ENCODE measurements around the gene PHACTR3.

GRCh38 chr20:59723607-59724456 is 119.5 kb downstream of the PHACTR3 start:
- TF ChIP-seq, protein P1, sequence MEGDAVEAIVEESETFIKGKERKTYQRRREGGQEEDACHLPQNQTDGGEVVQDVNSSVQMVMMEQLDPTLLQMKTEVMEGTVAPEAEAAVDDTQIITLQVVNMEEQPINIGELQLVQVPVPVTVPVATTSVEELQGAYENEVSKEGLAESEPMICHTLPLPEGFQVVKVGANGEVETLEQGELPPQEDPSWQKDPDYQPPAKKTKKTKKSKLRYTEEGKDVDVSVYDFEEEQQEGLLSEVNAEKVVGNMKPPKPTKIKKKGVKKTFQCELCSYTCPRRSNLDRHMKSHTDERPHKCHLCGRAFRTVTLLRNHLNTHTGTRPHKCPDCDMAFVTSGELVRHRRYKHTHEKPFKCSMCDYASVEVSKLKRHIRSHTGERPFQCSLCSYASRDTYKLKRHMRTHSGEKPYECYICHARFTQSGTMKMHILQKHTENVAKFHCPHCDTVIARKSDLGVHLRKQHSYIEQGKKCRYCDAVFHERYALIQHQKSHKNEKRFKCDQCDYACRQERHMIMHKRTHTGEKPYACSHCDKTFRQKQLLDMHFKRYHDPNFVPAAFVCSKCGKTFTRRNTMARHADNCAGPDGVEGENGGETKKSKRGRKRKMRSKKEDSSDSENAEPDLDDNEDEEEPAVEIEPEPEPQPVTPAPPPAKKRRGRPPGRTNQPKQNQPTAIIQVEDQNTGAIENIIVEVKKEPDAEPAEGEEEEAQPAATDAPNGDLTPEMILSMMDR (IDR thresholded peaks at IDR 0.05 in 8 of 11, conservative IDR thresholded peaks at IDR 0.05 in 3 of 11): no peak
- TF ChIP-seq POLR2A (IDR thresholded peaks at IDR 0.05) (no peak), POLR2AphosphoS5 (IDR thresholded peaks at IDR 0.05) (no peak)

Measured in spleen (tissue), 7 donors.